ENCODE results near the gene TBXAS1. TPM values are rescaled to one million over a fixed set of nuclear protein-coding genes. Genes with fewer than 3 reads are reported as not detected.
A peak's percentile ranks its signal among the peaks of the same experiment; 100 is the strongest.

The TBXAS1 gene
- total and polyA plus RNA-seq, 2 experiments from 2014 or later = 1.3 TPM; not detected in 1

DNA sequence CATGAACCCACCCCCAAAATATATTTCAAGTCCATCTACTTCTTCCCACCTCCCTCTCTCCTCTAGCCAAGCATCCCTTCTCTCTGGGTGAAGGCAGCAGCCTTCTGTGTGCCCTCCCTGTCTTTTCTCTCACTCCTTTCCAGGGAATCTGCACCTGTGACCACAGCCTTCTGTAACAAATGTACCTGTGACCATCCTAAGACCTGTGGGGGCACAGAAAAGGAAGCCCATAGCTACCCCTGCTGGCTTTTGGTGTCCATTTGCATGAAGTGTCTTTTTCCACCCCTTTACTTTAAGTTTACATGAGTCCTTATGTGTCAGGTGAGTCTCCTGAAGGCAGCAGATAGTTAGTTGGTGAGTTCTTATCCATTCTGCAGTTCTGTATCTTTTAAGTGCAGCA is 2.0 kb upstream of the TBXAS1 start:
- ATAC-seq (peak; percentile 61), DNase-seq (ENCODE audit: low spot score) (peak; percentile 46)
- H3K27ac ChIP-seq (ENCODE audit: low read depth) = no peak overlapping the region
- H3K9me2 ChIP-seq (ENCODE audit: insufficient read depth) = no peaks in the 10 kb centered on the region
- no peaks in the 10 kb centered on the region for H3K36me3 Mint-ChIP-seq (ENCODE audit: low read depth)
- H3K4me1 Mint-ChIP-seq = peaks cover 15% of the 10 kb centered on the region
- H3K4me1 ChIP-seq (ENCODE audit: insufficient read depth) = no peaks in the 10 kb centered on the region
- H3K4me2 ChIP-seq = no peak overlapping the region
- H3K79me2 ChIP-seq (replicated peaks; ENCODE audit: insufficient read depth) = no peaks in the 10 kb centered on the region
- H3K36me3 ChIP-seq (ENCODE audit: insufficient read depth) = no peaks in the 10 kb centered on the region
- H3K9me3 Mint-ChIP-seq = no peaks in the 10 kb centered on the region
- no peaks in the 10 kb centered on the region for H3K27me3 ChIP-seq (ENCODE audit: insufficient read depth)
- H2AFZ ChIP-seq = no peak overlapping the region
- H3F3A ChIP-seq (replicated peaks; ENCODE audit: low read depth) = no peaks in the 10 kb centered on the region
- H3K4me3 ChIP-seq = no peak overlapping the region
- peaks cover 2% of the 10 kb centered on the region for H3K27me3 Mint-ChIP-seq (ENCODE audit: insufficient read depth, low read depth, poor library complexity)
- H4K20me1 ChIP-seq (replicated peaks; ENCODE audit: insufficient read depth) = no peaks in the 10 kb centered on the region
- H3K27ac Mint-ChIP-seq = no peak overlapping the region
- no peak overlapping the region for H3K4me3 Mint-ChIP-seq
- TF ChIP-seq EZH2 (IDR thresholded peaks at IDR 0.05; ENCODE audit: low read depth, unreplicated experiment) (no peak), REST (IDR thresholded peaks at IDR 0.05; ENCODE audit: unreplicated experiment) (no peak), NANOG (IDR thresholded peaks at IDR 0.05; ENCODE audit: borderline replicate concordance) (no peak), ZNF114 (CRISPR knock-in tag; IDR thresholded peaks at IDR 0.05) (no peak), ZNF331 (CRISPR knock-in tag; IDR thresholded peaks at IDR 0.05; ENCODE audit: low read depth) (no peak), ETS1 (IDR thresholded peaks at IDR 0.05) (no peak)
- TF ChIP-seq, protein P1, sequence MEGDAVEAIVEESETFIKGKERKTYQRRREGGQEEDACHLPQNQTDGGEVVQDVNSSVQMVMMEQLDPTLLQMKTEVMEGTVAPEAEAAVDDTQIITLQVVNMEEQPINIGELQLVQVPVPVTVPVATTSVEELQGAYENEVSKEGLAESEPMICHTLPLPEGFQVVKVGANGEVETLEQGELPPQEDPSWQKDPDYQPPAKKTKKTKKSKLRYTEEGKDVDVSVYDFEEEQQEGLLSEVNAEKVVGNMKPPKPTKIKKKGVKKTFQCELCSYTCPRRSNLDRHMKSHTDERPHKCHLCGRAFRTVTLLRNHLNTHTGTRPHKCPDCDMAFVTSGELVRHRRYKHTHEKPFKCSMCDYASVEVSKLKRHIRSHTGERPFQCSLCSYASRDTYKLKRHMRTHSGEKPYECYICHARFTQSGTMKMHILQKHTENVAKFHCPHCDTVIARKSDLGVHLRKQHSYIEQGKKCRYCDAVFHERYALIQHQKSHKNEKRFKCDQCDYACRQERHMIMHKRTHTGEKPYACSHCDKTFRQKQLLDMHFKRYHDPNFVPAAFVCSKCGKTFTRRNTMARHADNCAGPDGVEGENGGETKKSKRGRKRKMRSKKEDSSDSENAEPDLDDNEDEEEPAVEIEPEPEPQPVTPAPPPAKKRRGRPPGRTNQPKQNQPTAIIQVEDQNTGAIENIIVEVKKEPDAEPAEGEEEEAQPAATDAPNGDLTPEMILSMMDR (conservative IDR thresholded peaks at IDR 0.05; ENCODE audit: low read depth in 2 of 2) = peak; percentile 41 to 62; a peak in 3 of 4 replicates

DNA sequence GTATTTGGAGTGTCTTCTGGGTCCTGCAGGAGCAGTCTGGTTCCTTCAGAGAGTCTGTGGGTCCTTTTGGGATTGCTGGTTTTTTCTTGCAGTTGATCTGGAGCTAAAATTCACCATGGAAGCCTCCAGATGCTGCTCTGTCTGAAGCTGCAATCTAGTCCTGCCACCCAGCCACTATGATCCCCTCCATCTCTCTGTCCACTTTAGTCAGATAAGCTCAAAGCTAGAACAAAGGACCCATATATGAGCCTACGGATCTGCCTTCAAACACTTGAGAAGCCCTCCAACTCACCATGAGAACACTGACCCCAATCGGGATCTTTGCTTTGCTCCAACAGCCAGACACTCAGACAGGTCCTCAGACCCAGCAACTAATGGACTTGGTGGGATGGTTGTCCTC is 618 bp upstream of the TBXAS1 start:
- H3K4me3 ChIP-seq = no peak overlapping the region

More for the DNA sequence above, 618 bp upstream of the TBXAS1 start:
- DNase-seq (ENCODE audit: low spot score) (no peak), ATAC-seq (no peak)
- Histone ChIP-seq H3K9me2 (ENCODE audit: insufficient read depth) (no peaks in the 10 kb centered on the region), H3K4me1 (ENCODE audit: insufficient read depth) (no peaks in the 10 kb centered on the region), H3K36me3 (ENCODE audit: insufficient read depth) (no peaks in the 10 kb centered on the region), H3F3A (replicated peaks; ENCODE audit: low read depth) (no peaks in the 10 kb centered on the region), H4K20me1 (replicated peaks; ENCODE audit: insufficient read depth) (no peaks in the 10 kb centered on the region), H3K27me3 (ENCODE audit: insufficient read depth) (no peaks in the 10 kb centered on the region), H3K27ac (ENCODE audit: low read depth) (no peak overlapping the region), H3K4me2 (no peak overlapping the region), H2AFZ (no peak overlapping the region), H3K79me2 (replicated peaks; ENCODE audit: insufficient read depth) (no peaks in the 10 kb centered on the region)
- peaks cover 15% of the 10 kb centered on the region for H3K4me1 Mint-ChIP-seq
- H3K4me3 Mint-ChIP-seq = no peak overlapping the region
- no peak for TF ChIP-seq EZH2phosphoT487 (IDR thresholded peaks at IDR 0.05; ENCODE audit: unreplicated experiment)
- TF ChIP-seq, protein P2, sequence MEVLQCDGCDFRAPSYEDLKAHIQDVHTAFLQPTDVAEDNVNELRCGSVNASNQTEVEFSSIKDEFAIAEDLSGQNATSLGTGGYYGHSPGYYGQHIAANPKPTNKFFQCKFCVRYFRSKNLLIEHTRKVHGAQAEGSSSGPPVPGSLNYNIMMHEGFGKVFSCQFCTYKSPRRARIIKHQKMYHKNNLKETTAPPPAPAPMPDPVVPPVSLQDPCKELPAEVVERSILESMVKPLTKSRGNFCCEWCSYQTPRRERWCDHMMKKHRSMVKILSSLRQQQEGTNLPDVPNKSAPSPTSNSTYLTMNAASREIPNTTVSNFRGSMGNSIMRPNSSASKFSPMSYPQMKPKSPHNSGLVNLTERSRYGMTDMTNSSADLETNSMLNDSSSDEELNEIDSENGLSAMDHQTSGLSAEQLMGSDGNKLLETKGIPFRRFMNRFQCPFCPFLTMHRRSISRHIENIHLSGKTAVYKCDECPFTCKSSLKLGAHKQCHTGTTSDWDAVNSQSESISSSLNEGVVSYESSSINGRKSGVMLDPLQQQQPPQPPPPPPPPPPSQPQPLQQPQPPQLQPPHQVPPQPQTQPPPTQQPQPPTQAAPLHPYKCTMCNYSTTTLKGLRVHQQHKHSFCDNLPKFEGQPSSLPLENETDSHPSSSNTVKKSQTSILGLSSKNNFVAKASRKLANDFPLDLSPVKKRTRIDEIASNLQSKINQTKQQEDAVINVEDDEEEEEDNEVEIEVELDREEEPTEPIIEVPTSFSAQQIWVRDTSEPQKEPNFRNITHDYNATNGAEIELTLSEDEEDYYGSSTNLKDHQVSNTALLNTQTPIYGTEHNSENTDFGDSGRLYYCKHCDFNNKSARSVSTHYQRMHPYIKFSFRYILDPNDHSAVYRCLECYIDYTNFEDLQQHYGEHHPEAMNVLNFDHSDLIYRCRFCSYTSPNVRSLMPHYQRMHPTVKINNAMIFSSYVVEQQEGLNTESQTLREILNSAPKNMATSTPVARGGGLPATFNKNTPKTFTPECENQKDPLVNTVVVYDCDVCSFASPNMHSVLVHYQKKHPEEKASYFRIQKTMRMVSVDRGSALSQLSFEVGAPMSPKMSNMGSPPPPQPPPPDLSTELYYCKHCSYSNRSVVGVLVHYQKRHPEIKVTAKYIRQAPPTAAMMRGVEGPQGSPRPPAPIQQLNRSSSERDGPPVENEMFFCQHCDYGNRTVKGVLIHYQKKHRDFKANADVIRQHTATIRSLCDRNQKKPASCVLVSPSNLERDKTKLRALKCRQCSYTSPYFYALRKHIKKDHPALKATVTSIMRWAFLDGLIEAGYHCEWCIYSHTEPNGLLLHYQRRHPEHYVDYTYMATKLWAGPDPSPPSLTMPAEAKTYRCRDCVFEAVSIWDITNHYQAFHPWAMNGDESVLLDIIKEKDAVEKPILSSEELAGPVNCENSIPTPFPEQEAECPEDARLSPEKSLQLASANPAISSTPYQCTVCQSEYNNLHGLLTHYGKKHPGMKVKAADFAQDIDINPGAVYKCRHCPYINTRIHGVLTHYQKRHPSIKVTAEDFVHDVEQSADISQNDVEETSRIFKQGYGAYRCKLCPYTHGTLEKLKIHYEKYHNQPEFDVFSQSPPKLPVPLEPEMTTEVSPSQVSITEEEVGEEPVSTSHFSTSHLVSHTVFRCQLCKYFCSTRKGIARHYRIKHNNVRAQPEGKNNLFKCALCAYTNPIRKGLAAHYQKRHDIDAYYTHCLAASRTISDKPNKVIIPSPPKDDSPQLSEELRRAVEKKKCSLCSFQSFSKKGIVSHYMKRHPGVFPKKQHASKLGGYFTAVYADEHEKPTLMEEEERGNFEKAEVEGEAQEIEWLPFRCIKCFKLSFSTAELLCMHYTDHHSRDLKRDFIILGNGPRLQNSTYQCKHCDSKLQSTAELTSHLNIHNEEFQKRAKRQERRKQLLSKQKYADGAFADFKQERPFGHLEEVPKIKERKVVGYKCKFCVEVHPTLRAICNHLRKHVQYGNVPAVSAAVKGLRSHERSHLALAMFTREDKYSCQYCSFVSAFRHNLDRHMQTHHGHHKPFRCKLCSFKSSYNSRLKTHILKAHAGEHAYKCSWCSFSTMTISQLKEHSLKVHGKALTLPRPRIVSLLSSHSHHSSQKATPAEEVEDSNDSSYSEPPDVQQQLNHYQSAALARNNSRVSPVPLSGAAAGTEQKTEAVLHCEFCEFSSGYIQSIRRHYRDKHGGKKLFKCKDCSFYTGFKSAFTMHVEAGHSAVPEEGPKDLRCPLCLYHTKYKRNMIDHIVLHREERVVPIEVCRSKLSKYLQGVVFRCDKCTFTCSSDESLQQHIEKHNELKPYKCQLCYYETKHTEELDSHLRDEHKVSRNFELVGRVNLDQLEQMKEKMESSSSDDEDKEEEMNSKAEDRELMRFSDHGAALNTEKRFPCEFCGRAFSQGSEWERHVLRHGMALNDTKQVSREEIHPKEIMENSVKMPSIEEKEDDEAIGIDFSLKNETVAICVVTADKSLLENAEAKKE (CRISPR knock-in tag; IDR thresholded peaks at IDR 0.05) = no peak
- TF ChIP-seq ZNF114 (CRISPR knock-in tag; IDR thresholded peaks at IDR 0.05) = no peak
- no peak overlapping the region for H3K27ac Mint-ChIP-seq
- no peaks in the 10 kb centered on the region for H3K9me3 Mint-ChIP-seq
- H3K36me3 Mint-ChIP-seq (ENCODE audit: low read depth) = peaks cover 4% of the 10 kb centered on the region; the same call in 2 of the 3 replicates
- H3K27me3 Mint-ChIP-seq (ENCODE audit: insufficient read depth, low read depth, poor library complexity) = peaks cover 2% of the 10 kb centered on the region
